Epithelial cell of proximal tubule (primary cell): ENCODE measurements around the gene VAV1. TPM values are rescaled to one million over a fixed set of nuclear protein-coding genes. Genes with fewer than 3 reads are reported as not detected.

Source experiments
- DNase-seq: peaks from one replicate; pipeline ENCODE4 v3.0.0-alpha.2; 2011; ENCODE audit warnings: low read depth
- H3K4me3 ChIP-seq: 2 replicates; pipeline ENCODE4 v1.5.1; 2011; ENCODE audit warnings: low read depth, mild to moderate bottlenecking, low read length
- CTCF ChIP-seq: conservative IDR thresholded peaks from 2 replicates; pipeline ENCODE4 v1.5.1; 2012; ENCODE audit warnings: low read depth, mild to moderate bottlenecking, low read length
- total RNA-seq: library from RNA; depleted of rRNA; stranded (reverse); fragments of >200 nt; gene quantifications from 2 replicates; pipeline ENCODE4 v1.2.3, GENCODE V29; 2015

VAV1 gene
- total RNA-seq, 1 donor from 2014 or later = 1.3 TPM

GRCh38 chr19:6806488-6806887 lies 34.0 kb downstream of the VAV1 start:
- no peak for TF ChIP-seq CTCF
- no peak overlapping the region for H3K4me3 ChIP-seq
- DNase-seq = no peak

- no peak overlapping the region for H3K4me3 ChIP-seq
- no peak for DNase-seq
- no peak for TF ChIP-seq CTCF
These were observed 34.8 kb downstream of the VAV1 start for GRCh38 chr19:6807291-6807690.

GRCh38 chr19:6808494-6808893 lies 36.0 kb downstream of the VAV1 start:
- no peak for TF ChIP-seq CTCF
- H3K4me3 ChIP-seq = no peak overlapping the region
- DNase-seq = no peak

GRCh38 chr19:6809262-6809661 lies 36.8 kb downstream of the VAV1 start:
- H3K4me3 ChIP-seq = no peak overlapping the region
- TF ChIP-seq CTCF = no peak
- no peak for DNase-seq

- TF ChIP-seq CTCF = no peak
- no peak overlapping the region for H3K4me3 ChIP-seq
- no peak for DNase-seq
These were observed 38.9 kb downstream of the VAV1 start for GRCh38 chr19:6811378-6811777.

- no peak overlapping the region for H3K4me3 ChIP-seq
- DNase-seq = no peak
- no peak for TF ChIP-seq CTCF
These were observed 39.4 kb downstream of the VAV1 start for GRCh38 chr19:6811906-6812305.

GRCh38 chr19:6812612-6813011 lies 40.1 kb downstream of the VAV1 start:
- DNase-seq = no peak
- H3K4me3 ChIP-seq = no peak overlapping the region
- TF ChIP-seq CTCF = no peak
